ENCODE measurements around the gene ZNF777.
"Not testable (repeated sequence)": the region's sequence is repeated elsewhere in the genome, so short reads cannot be mapped to it uniquely, and the experiment has no call there.

ZNF777 gene

DNA sequence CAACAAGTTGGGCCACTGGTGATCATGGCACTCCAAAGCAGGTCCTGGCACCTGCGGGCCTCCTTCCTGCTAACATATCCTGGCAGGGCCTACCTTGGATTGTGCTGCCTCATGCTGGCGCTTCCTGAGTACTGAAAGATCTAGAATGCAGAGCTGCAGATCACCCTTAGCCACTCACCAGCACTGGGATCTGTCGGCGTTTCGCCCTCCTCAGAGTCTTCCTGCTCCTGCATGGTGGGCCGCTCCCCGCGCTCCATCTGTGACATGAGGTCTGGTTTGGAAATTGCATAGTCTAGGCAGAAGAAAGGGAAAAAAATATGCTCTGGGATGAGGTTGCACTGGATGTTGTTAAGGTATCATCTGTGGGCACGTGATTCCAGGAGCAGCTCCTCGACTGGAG lies 10.0 kb downstream of the ZNF777 start:
- DNase-seq (ENCODE audit: low read depth), result no peak

DNA sequence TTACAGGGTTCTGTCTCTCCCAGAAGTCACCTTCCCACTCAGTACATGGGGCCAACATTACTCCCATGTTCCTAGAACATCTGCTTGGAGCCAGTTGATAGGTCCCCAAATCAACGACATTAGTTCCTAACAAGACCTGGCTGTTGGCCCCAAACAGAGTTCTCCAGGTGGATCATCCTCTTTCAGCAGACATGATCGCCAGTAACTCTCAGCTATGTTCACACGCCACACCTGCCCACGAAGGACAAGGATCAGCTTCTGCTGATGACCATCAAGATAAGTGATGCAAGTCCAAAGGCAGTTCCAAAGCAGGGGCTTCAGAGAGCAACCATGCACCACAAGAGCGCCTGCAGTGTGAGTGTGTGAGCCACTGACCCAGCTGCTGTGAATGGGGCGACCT lies 11.0 kb downstream of the ZNF777 start:
- DNase-seq (ENCODE audit: low read depth), result no peak

DNA sequence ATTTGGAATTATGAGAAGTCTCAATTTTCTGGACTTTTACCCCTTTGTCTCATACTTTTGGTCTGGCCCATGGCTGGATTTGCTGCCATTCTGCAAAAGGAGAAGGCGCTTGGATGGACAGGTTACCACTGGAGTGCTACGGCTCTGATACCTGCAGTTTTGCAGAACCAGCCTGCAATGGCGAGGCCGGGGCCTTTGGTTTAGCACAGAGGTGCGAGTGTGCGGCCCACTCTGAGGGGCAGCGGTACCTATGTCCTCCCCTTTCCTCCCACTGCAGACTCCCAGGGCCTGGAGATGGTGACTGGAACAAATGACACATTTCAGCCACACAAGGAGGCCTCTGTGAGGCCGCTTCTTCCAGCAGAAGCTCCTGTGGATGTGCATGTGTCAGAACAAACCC lies 11.9 kb downstream of the ZNF777 start:
- DNase-seq (ENCODE audit: low read depth), result no peak

DNA sequence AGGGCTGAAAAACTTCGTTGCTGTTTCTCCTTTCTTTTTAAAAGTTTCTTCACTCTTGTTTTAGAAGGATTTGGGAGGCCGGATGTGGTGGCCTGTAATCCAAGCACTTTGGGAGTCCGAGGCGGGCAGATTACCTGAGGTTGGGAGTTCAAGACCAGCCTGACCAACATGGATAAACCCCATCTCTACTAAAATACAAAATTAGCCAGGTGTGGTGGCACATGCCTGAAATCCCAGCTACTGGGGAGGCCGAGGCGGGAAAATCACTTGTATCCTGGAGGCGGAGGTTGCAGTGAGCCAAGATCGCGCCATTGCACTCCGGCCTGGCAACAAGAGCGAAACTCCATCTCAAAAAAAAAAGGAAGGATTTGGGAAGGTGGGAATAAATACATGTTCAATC lies 14.8 kb downstream of the ZNF777 start:
- not testable (repeated sequence) for DNase-seq (ENCODE audit: low read depth)

DNA sequence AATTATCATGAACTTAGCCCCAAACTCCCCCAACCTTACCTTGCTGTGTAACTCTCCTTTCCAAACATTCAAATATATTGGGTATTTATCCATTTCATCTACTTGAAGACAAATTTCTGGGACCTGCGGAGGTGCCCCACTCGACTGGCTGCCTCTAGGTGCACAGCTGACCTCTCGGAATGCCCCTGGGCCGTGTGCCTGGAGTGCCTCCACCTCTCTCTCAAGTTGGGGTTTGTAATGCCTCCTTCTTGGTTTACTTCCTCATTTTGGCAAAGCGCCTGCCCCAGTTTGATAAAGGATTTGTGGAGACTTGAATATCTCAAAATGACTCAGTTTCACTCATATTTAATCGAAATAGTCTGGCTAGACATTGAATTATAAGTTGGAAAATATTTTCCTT lies 16.6 kb downstream of the ZNF777 start:
- DNase-seq (ENCODE audit: low read depth), result no peak

DNA sequence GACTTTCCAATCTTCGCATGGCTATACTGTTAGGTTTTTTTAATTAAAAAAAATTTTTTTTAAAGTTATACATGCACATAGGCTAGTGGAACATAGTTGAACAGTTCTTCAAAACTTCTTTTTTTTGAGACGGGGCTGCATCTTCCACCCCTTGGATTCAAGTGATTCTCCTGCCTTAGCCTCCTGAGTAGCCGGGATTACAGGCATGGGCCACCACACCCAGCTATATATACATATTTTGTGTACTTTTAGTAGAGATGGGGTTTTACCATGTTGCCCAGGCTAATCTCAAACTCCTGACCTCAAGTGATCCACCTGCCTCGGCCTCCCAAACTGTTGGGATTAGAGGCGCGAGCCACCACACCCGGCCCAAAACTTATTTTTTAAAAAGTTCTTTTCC lies 17.3 kb downstream of the ZNF777 start:
- no peak for DNase-seq (ENCODE audit: low read depth)

DNA sequence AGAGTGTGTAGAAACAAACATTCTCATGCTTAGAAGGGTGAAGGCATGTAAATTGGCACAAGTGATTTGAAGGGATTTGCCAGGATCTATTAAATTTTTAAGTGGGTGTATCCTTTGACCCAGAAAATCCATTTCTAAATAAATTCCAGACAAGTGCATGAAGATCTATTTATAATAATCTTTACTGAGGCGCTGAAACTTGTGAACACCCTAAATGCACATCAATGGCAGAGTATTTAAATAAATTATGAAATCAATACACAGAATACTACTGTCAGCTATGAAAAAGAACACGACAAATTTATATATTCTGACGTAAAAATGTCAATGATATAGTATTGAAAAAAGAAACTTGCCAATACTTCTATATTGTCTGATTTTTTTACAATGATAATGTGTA lies 17.9 kb downstream of the ZNF777 start:
- no peak for DNase-seq (ENCODE audit: low read depth)

DNA sequence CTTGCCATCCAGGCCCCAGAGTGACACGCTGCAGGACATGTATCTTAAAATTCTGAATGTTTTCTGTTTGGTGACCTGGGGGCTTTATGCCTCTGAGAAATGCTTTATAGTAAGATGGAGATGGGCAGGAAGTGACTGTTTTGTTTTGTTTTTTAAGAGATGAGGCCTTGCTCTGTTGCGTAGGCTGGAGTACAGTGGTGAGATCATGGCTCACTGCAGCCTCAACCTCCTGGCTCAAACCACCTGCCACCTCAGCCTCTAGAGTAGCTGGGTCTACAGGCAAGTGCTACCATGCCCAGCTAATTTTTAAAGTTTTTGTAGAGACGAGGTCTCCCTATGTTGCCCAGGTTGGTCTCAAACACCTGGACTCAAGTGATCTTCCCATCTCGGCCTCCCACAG lies 20.6 kb downstream of the ZNF777 start:
- DNase-seq (ENCODE audit: low read depth), result no peak

DNA sequence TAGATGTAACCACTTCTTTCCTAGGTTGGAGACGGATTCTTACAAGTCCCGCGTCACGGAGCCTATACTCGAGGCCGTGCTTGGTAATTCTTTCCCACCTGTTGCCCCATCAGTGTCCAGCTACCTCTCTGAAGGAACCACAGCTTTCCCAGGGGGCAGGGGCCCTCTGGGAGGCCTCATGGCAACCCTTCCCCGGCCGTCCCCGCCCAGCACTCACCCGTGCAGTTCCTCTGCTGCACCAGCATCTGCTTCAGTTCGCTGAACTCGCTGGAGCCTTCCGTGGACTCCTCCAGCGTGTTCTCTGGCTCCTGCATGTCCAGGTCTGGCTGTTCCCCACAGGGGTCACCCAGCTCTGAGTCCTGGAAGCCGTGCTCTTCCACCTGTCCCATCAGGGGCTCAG lies 24.5 kb downstream of the ZNF777 start:
- DNase-seq (ENCODE audit: low read depth), result no peak

DNA sequence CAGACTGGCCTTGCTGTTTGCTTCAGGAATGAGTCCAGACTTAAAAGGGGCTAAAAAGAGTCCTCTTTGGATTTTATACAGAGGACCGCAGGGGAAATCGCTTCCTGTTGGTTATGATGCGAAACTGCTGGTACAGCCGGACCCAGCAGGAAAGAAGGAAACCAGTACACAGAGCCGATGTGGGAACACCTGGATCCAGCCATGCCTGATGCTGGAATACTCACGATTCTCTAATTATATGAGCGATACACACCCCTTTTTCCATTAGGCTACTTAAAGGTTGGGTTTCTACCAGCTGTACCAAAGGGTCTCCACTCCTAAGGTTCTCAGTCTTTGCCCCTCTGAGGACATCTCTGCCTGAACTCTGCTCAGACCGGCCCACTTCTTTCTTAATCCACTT lies 27.7 kb downstream of the ZNF777 start:
- DNase-seq (ENCODE audit: low read depth), result no peak

DNA sequence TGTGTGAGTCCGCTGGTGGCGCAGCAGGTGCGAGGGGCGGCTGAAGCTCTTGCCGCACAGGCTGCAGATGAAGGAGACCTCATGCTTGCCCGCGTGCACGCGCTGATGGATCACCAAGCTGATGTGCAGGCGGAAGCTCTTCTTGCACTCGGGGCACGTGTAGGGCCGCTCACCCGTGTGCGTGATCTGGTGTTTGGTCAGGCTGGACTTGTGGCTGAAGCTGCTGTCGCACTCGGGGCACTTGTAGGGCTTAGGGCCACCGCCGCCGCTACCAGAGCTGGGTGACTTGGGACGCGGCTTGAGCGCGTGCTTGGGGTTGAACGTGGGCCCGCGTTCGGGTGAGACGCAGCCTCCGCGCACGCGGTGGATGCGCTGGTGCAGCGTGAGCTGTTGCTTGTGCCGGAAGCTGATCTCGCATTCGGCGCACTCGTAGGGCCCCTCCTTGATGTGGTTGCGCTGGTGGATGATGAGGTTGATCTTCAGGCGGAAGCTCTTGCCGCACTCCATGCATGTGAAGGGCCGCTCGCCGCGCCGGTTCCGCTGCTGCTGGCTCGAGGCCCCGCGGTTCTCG lies 28.7 kb downstream of the ZNF777 start:
- no peak for DNase-seq (ENCODE audit: low read depth)

DNA sequence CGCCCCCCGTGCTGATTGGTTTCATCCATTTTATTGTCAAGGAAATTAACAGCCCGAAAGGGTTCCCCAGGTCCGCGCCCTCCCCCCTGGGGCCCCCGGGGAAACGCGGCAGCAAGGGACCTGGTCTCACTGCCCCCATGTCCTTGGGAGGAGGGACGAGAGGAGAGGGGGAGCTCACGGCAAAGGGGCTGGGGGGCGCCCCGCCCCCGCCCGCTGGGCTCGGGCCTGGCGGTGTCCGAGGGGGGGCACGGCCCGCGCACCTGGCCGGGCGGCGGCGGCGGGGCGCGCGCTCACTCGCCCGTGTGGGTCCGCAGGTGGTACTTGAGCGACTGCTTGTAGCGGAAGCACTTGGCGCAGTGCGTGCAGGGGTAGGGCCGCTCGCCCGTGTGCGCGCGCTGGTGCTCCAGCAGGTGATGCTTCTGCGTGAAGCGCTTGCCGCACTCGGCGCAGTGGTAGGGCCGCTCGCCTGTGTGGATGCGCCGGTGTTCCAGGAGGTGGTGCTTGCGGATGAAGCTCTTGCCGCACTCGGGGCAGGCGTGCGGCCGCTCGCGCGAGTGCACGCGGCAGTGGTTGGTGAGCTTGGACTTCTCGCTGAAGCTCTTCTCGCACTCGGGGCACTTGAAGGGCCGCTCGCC lies 29.3 kb downstream of the ZNF777 start:
- DNase-seq (ENCODE audit: low read depth), result no peak

DNA sequence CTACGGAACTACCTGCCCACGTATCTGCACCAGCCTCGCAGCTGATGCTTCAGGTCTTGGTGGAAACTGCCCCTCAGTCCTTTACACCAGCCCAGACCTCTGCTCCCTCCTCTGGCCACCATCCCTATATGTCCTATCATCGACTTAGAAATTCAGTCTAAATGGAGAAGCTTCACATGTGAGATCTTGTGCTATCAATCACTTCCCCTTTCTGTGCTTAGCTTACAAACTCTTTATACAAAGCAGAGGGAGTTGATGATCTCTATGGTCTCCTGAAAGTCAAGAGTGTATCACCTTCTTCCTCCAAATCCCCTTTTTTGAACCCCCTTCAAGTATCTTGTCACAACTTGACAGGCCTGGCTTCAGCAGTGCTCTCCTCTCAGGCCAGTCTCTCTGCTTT lies 30.7 kb downstream of the ZNF777 start:
- no peak for DNase-seq (ENCODE audit: low read depth)

DNA sequence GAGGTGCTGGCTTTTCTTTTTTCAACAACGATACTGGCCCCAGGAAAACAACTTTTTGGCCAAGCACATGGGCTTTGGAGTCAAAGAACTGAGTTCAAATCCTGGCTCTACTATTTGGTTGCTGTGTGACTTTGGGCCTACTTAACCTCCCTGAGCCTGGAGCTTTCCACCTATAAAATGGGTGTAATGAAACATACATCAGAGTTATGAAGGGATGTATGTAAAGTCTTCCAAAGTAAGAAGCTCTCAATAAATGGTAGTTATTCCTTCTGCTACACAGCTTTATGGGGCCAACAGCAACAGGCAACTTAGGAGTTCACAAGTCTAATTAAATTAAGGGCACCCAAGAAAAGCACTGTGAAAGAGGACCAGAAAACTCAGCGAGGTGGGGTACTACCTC lies 33.0 kb downstream of the ZNF777 start:
- DNase-seq (ENCODE audit: low read depth), result no peak

DNA sequence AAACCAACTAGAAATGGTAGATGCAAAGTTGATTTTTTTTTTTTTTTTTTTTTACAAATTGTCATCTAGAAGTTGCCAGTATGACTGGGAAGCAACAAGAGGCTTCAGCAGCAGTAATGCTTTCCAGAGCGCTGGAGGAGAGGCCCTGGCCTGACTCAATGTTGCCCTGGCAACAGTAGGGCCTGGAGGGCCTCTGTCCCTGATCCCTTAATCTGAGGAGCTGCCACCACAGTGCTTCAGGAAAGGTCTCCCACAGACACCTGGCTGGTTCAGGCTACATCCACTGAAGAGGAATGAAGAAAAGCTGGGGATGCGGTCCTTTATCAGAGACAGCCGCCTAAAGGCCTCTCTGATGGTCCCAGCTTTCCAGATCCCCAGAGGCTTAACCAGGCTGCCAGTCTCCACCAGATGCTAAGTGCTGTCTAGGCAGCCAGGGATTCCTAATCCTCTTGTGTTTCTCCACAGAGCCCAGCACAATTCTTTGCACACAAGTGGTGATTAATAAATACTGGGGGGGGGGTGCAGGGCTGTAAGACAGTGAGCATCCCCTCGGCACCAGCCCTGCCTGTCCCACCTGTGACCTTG lies 33.7 kb downstream of the ZNF777 start:
- DNase-seq (ENCODE audit: low read depth), result no peak

DNA sequence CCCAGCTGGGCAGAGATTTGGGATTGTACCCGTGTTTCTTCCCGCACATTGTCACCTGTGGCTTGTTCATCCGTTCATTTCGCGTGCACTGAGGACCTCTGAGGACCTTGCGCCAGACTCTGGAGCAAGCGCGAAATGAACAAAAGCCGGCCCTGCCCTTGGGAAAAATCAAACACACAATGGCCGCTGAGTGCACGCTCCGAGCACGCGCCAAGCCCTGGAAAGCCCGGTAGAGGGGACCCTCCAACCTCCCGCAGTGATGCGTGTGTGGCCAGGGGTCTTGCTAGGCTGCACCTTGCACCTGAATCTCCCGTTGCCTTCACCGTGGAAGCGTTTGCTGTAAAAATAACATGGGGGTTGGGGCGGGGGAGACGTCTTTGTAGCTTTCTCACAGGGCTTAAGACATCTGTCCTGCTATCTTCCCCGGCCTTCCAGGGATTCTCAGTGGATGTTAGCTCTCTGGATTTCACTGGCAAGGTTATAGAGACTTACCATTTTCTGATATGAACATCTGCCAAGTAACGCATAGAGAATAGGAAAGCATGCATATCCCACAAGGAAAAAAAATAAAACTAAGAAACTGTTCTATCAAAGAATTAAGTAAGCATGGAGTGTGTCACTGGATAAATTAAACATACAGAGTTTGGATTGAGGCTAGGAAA lies 37.3 kb downstream of the ZNF777 start:
- DNase-seq (ENCODE audit: low read depth), result no peak

DNA sequence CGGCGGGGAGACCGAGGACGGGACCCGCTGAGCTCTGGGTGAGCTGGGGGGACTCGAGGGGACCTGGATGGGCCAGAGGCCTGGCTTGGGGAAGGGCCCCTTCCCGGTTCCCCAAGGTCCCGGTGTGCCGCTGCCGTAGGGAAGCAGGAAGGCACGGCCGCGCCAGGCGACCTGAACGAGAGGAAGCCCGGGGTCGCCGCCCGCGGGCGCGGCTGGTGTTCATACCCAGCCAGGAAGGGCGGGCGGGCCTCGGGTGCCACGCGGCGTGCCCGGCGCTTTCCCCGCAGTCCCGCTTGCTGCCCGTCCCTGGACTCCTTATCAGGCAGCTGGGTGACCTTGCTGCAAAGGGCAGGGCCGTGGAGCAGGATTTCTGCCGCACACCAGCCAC lies 38.0 kb downstream of the ZNF777 start:
- DNase-seq (ENCODE audit: low read depth), result no peak

DNA sequence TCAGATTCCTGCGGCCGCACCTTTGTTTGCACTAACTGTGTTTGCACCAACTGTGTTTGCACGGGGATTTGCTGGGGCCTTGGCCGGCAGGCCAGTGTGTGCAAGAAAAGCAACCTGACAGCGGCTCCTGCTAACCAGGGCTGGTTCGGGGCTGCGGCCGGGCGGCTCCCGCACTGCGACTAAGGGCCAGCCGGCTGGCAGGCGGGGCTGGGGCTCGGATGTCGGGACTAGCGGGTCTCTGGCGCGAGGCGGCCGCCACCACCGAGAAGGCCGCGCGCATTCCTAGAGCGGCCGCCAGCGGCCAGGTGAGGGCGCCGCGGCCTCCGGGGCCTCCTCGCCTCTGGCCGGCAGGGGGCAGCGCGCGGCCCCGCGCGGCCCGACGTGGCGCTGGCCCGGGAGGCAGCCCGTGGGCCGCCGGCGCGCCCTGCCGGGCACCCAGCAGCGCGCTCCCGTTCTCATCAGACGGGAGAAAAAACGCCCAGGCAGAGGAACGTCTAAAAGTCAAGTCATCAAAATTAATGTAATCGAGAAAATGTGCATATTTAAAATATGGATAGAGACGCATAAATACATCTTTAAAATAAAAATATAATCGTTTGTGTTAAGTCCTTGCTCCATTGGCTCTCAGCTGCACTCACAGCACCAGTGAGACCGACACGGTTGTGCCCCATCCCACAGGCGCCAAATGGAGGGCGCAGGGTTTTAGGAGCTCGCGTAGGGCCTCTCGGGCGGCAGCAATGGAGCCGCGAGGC lies 38.5 kb downstream of the ZNF777 start:
- peak; percentile 64 for DNase-seq (ENCODE audit: low read depth)

DNA sequence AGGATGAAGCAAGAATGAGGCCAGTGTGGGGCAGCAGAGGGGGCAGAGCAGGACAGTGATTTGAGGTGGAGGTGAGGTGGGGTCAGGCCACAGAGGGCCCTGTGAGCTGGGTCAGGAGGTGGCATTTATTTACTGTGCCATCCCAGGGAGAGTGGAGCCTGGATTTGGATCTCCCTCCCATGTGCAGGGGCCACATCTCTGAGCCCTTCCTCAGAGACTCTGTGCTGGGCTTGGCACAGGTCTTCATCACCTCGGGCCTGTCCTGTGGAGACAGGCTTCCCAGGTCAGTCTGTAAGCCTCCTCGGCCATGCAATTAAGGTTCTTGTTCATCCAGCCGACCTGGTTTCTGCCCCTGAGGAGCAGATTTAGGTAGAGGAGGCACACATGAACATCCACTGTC lies 40.9 kb downstream of the ZNF777 start:
- DNase-seq (ENCODE audit: low read depth), result no peak

DNA sequence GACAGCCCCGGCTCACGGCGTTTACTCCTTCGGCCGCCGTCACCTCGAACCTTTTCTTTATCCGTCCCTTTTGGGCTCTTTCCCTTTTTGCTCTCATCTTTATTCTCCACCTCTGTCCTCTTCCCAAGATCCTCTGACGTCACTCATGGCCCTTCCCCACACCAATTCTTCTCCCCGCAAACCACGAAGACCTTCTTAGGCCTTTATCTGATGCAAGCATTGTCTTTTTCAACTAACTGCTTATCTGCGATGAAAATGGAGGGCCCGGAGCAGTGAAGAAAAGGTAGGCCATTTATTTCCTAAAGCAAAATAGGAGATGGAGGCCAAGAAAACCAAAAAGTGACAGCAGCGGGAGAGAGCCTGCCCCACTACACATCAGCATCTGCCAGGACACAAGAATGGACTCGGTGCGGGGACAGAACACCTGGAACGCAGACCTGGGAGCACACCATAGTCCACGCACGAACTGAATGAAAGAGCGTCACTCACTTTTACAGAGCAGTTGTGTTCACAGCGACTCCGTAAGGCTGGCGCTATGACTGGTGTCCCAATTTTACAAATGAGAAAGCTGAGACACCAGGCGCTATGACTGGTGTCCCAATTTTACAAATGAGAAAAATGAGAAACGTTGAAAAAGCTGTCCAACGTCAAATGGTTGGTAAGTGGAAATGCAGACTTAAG lies 45.3 kb downstream of the ZNF777 start:
- DNase-seq (ENCODE audit: low read depth), result no peak

DNA sequence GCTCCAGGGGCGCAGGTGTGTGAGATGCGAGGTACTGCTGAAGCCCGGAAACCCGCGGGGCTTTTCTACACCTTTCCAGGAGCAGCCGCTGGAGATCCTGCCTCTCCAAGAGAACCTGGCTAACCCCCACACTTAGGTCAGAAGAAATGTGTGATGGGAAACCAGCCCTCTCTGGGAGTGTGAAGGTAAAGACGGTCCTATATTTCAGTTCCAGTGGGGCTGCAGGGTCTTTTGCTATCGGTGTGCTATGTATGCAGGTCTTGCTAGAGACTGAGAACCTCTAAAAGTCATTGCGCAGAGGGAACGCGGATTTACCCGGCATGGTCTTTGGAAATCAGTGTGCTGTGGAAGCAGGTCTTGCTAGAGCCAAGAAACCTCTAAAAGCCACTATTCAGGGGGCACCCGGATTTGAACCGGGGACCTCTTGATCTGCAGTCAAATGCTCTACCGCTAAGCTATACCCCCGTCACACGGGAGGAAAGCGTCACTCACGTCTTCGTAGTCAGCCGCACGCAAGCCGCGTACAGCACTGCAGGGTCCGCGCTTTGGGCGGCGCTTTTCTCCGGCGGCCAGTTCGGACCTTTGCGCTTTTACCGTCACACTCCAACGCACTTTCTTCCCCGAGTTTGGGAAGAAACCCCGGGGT lies 46.0 kb downstream of the ZNF777 start:
- peak; percentile 56 for DNase-seq (ENCODE audit: low read depth)

DNA sequence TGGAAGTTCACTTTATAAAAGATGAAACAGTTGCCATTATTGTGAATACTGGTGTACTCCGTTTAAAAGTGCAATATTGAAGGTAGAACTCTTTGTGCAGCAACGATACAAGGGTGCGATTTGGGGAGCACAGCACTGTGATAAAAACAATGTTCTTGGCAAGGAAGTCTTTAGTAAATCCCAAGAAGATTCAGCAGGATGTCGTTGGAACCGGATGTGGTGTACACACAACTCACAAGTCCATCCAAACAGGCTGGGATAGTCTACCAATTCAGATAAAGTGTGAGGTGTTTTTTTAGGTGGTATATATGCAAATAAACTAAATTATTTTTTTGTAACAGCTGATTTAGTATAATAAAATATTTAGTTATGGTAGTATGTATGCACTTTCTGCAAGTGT lies 46.7 kb downstream of the ZNF777 start:
- DNase-seq (ENCODE audit: low read depth), result no peak
